ENCODE data around the gene CGREF1.

GRCh38 chr2:27159271-27159670, 40.3 kb upstream of the CGREF1 start:
- TF ChIP-seq, protein P1, sequence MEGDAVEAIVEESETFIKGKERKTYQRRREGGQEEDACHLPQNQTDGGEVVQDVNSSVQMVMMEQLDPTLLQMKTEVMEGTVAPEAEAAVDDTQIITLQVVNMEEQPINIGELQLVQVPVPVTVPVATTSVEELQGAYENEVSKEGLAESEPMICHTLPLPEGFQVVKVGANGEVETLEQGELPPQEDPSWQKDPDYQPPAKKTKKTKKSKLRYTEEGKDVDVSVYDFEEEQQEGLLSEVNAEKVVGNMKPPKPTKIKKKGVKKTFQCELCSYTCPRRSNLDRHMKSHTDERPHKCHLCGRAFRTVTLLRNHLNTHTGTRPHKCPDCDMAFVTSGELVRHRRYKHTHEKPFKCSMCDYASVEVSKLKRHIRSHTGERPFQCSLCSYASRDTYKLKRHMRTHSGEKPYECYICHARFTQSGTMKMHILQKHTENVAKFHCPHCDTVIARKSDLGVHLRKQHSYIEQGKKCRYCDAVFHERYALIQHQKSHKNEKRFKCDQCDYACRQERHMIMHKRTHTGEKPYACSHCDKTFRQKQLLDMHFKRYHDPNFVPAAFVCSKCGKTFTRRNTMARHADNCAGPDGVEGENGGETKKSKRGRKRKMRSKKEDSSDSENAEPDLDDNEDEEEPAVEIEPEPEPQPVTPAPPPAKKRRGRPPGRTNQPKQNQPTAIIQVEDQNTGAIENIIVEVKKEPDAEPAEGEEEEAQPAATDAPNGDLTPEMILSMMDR (IDR thresholded peaks at IDR 0.05): no peak
- TF ChIP-seq POLR2AphosphoS5 (IDR thresholded peaks at IDR 0.05) (no peak), POLR2A (IDR thresholded peaks at IDR 0.05) (no peak), EP300 (IDR thresholded peaks at IDR 0.05) (no peak)
